22Rv1 (cell line): Measurements from ENCODE around the gene GAPVD1.

Experiments used
- ZFX ChIP-seq: fragments of 450-650 bp; IDR thresholded peaks from 2 replicates; pipeline ENCODE4 v1.6.1; 2017; ENCODE audit warnings: antibody characterized with exemption, borderline replicate concordance
- TF ChIP-seq, protein P1 (sequence below): fragments of 450-650 bp; IDR thresholded peaks from 2 replicates; pipeline ENCODE4 v1.5.1; 2017; ENCODE audit warnings: mild to moderate bottlenecking

DNA sequence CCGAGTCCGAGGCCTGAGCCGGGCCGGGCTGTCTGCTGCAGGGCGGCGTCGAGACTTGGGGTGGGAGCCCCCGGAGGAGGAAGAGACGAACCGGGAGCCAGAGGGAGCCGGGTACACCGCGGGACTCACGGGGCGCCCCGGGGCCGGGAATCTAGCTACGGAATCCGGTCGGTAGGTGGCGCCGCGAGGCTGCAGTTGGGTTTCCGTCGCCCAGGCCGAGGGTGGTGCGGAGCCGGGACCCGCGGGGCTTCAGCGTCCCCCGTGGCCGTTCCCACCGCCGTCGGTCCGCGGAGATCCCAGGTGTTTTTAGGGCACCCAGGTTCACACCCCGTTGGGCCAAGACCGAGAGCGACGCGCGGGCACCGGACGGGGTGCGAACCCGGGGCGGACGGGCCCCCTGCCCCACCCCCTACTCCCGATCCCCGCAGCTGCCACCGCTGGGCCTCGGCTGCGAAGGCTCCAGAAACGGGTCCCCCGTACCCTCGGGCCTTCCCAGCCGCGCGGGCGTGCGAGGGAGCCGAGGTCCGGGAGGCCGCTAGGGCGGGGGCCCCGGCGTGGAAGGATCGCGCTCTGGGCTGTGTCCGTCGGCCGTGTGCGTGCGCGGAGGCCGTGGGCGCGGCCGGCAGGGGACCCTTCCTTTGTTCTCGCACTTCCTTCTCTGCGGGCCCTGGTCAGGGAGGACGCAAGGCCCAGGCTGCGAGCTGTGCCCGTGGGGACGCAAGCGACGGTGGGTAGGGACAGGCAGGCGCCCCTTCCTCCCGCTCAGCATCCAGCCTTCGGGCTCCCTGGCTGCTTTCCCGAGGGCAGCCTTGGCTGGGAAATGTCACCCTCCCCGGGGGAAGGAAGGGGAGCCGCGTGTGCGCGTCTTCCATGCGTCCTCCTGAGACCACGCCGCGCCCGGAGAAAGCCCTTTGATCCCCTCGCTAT lies 146.6 kb downstream of the GAPVD1 start:
- TF ChIP-seq, protein P1, sequence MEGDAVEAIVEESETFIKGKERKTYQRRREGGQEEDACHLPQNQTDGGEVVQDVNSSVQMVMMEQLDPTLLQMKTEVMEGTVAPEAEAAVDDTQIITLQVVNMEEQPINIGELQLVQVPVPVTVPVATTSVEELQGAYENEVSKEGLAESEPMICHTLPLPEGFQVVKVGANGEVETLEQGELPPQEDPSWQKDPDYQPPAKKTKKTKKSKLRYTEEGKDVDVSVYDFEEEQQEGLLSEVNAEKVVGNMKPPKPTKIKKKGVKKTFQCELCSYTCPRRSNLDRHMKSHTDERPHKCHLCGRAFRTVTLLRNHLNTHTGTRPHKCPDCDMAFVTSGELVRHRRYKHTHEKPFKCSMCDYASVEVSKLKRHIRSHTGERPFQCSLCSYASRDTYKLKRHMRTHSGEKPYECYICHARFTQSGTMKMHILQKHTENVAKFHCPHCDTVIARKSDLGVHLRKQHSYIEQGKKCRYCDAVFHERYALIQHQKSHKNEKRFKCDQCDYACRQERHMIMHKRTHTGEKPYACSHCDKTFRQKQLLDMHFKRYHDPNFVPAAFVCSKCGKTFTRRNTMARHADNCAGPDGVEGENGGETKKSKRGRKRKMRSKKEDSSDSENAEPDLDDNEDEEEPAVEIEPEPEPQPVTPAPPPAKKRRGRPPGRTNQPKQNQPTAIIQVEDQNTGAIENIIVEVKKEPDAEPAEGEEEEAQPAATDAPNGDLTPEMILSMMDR, result peak; percentile 91
- TF ChIP-seq ZFX, result no peak
